Neural progenitor cell (in vitro differentiated cells): Measurements from ENCODE around the gene IVNS1ABP.

Source experiments
- CTCF ChIP-seq: fragments of 200-600 bp; sonication (generic); IDR thresholded peaks from 2 replicates; pipeline ENCODE4 v1.5.1; 2017; ENCODE audit warnings: antibody characterized with exemption, mild to moderate bottlenecking
- EZH2 ChIP-seq: fragments of 200-600 bp; sonication (generic); IDR thresholded peaks from 2 replicates; pipeline ENCODE4 v1.6.1; 2017; ENCODE audit warnings: antibody characterized with exemption, mild to moderate bottlenecking, moderate library complexity
- EZH2phosphoT487 ChIP-seq: fragments of 200-600 bp; sonication (generic); IDR thresholded peaks from 2 replicates; pipeline ENCODE4 v1.6.1; 2017; ENCODE audit warnings: antibody characterized with exemption

GRCh38 chr1:185322636-185323035 lies 5.6 kb upstream of the IVNS1ABP start:
- TF ChIP-seq CTCF (no peak), EZH2 (no peak), EZH2phosphoT487 (no peak)
